Breast epithelium (tissue), 4 donors: Measurements from ENCODE around the gene ARID5B. TPM values are rescaled to one million over a fixed set of nuclear protein-coding genes. Genes with fewer than 3 reads are reported as not detected.

ENCODE experiments used
- DNase-seq, 2 donors: peaks; one replicate each; pipeline ENCODE4 v3.0.0-alpha.2; 2019; ENCODE audit warnings: low spot score in 2 of 2
- H3K27ac ChIP-seq, 2 donors: fragments of 200-600 bp; sonication (generic) in 1 of 2; one replicate each; pipeline ENCODE4 v1.5.1; 2016 to 2019; ENCODE audit warnings: mild to moderate bottlenecking in 1 of 2
- H3K27me3 ChIP-seq, 2 donors: fragments of 200-600 bp; sonication (generic) in 1 of 2; one replicate each; pipeline versions ENCODE4 v1.5.1 to v1.6.0; 2017 to 2019; ENCODE audit warnings: control low read depth in 1 of 2, mild to moderate bottlenecking in 1 of 2
- H3K36me3 ChIP-seq: fragments of 200-600 bp; one replicate; pipeline ENCODE4 v1.5.1; 2019
- H3K4me1 ChIP-seq, 2 donors: fragments of 200-600 bp; sonication (generic); one replicate each; pipeline ENCODE4 v1.5.1; 2016 to 2019; ENCODE audit warnings: control low read depth in 1 of 2
- H3K4me3 ChIP-seq, 3 donors: fragments of 200-600 bp; sonication (generic); 1 replicate in 2 of 3; 2 replicates in 1 of 3; pipeline ENCODE4 v1.5.1; 2016 to 2019; ENCODE audit warnings: mild to moderate bottlenecking in 3 of 3, moderate library complexity in 2 of 3
- H3K9me3 ChIP-seq, 2 donors: fragments of 200-600 bp; sonication (generic) in 1 of 2; one replicate each; pipeline ENCODE4 v1.5.1; 2016 to 2019; ENCODE audit warnings: control low read depth in 1 of 2
- POLR2A ChIP-seq: fragments of 450-650 bp; IDR thresholded peaks from one replicate; pipeline ENCODE4 v1.6.1; 2016; ENCODE audit warnings: antibody characterized with exemption, mild to moderate bottlenecking, moderate library complexity
- POLR2AphosphoS5 ChIP-seq, 3 donors: sonication (generic); formaldehyde crosslinking; IDR thresholded peaks; one replicate each; pipeline ENCODE4 v1.6.1; 2017; ENCODE audit warnings: antibody characterized with exemption in 3 of 3
- intact Hi-C: fragments of 100-400 bp; cut with DNase I; formaldehyde crosslinking; loops from one replicate; pipeline ENCODE4 v1.15.1; 2023; ENCODE audit warnings: low total_unique reads
- total RNA-seq, 3 donors: library from RNA; depleted of rRNA; stranded (reverse); fragments of >200 nt; gene quantifications; one replicate each; pipeline ENCODE4 v1.1.0, GENCODE V29; 2016
- TF ChIP-seq, protein P1 (sequence below), 3 donors: fragments of 450-650 bp; IDR thresholded peaks; one replicate each; pipeline ENCODE4 v1.5.1; 2016 to 2017; ENCODE audit warnings: antibody characterized with exemption in 3 of 3, mild to moderate bottlenecking in 3 of 3, moderate library complexity in 3 of 3

Gene ARID5B
- total RNA-seq, 3 donors from 2014 or later = 89.5 to 166 (median 125) TPM

DNA sequence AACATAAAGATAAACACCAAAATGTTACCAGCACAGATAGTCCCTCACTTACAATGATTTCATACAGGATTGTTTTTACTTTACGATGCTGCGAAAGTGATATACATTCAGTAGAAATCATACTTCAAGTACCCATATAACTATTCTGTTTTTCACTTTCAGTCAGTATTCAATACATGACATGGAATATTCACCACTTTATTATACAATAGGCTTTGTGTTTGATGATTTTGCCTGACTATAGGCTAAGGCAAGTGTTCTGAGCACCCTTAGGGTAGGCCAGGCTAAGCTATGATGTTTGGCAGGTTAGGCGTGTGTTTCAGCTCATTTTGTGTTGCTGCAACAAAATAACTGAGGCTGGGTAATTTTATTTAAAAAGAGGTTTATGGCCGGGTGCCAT is 212.2 kb downstream of the ARID5B start:
- H3K4me1 ChIP-seq = peaks cover 0 to 4% of the 10 kb centered on the region in 2 donors
- TF ChIP-seq POLR2AphosphoS5 (IDR thresholded peaks at IDR 0.05) = no peak
- TF ChIP-seq, protein P1, sequence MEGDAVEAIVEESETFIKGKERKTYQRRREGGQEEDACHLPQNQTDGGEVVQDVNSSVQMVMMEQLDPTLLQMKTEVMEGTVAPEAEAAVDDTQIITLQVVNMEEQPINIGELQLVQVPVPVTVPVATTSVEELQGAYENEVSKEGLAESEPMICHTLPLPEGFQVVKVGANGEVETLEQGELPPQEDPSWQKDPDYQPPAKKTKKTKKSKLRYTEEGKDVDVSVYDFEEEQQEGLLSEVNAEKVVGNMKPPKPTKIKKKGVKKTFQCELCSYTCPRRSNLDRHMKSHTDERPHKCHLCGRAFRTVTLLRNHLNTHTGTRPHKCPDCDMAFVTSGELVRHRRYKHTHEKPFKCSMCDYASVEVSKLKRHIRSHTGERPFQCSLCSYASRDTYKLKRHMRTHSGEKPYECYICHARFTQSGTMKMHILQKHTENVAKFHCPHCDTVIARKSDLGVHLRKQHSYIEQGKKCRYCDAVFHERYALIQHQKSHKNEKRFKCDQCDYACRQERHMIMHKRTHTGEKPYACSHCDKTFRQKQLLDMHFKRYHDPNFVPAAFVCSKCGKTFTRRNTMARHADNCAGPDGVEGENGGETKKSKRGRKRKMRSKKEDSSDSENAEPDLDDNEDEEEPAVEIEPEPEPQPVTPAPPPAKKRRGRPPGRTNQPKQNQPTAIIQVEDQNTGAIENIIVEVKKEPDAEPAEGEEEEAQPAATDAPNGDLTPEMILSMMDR (IDR thresholded peaks at IDR 0.05) = no peak
- no peak for TF ChIP-seq POLR2A
- DNase-seq = no peak
- H3K36me3 ChIP-seq = no peaks in the 10 kb centered on the region
- no peak overlapping the region for H3K4me3 ChIP-seq
- H3K9me3 ChIP-seq = no peaks in the 10 kb centered on the region
- intact Hi-C loops = no loop called here
- no peak overlapping the region for H3K27ac ChIP-seq
- H3K27me3 ChIP-seq = no peaks in the 10 kb centered on the region

DNA sequence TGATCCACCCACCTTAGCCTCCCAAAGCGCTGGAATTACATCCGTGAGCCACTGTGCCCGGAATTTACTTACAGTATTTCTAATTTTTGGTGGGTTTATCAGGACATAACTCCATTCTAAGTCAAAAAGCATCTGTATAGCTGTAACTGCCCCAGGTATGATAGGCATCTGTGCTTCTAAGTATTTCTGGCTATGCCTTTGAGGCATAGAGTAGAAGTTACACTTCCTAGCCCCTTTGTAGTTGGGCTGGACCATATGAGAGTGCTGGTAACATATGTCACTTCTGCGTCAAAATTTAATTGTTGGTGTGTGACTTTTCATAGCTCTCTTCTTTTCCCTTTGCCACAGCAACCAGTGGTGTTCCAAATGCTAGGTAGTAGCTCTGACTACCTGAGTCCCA is 213.8 kb downstream of the ARID5B start:
- H3K4me3 ChIP-seq = no peak overlapping the region
- intact Hi-C loops = no loop called here
- no peaks in the 10 kb centered on the region for H3K36me3 ChIP-seq
- DNase-seq = no peak
- TF ChIP-seq, protein P1 (IDR thresholded peaks at IDR 0.05) = no peak
- TF ChIP-seq POLR2AphosphoS5 (IDR thresholded peaks at IDR 0.05) = no peak
- TF ChIP-seq POLR2A = no peak
- peaks cover 0 to 4% of the 10 kb centered on the region in 2 donors for H3K4me1 ChIP-seq
- no peaks in the 10 kb centered on the region for H3K27me3 ChIP-seq
- H3K9me3 ChIP-seq = no peaks in the 10 kb centered on the region
- H3K27ac ChIP-seq = no peak overlapping the region

DNA sequence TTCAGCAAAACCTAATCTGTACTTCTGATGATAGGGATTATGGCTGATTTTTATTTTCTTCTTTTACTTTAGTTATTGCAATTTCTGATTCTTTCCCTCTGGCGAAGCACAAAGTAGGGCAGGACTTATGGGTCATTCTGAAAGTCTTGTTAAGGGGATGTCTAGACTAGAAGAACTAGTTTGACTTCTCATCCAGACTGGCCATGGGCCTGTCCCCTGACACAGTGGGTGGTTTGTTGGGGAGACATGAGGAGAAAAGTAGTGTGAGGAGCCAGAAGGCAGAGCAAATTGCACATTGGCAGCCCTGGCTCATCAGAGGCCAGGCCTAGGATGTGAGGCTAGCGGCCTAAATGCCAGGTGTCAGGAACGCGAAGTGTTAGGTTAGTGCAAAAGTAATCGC is 214.3 kb downstream of the ARID5B start:
- no peak overlapping the region for H3K27ac ChIP-seq
- peaks cover 0 to 4% of the 10 kb centered on the region in 2 donors for H3K4me1 ChIP-seq
- DNase-seq = no peak
- intact Hi-C loops = no loop called here
- TF ChIP-seq, protein P1 (IDR thresholded peaks at IDR 0.05) = no peak
- no peak for TF ChIP-seq POLR2AphosphoS5 (IDR thresholded peaks at IDR 0.05)
- TF ChIP-seq POLR2A = no peak
- no peak overlapping the region for H3K4me3 ChIP-seq
- H3K27me3 ChIP-seq = no peaks in the 10 kb centered on the region
- H3K9me3 ChIP-seq = no peaks in the 10 kb centered on the region
- no peaks in the 10 kb centered on the region for H3K36me3 ChIP-seq

DNA sequence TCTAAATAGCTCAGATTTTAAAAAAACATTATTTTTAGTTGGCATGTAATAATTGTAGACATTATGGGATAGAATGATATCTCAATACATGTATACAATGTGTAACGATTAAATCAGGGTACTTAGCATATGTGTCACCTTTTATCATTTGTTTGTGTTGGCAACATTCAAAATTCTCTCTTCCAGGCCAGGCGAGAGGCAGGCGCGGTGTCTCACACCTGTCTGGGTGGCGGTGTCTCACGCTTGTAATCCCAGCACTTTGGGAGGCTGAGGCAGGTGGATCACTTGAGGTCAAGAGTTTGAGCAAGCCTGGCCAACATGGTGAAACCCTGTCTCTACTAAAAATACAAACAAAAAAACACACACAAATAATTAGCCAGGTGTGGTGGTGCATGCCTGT is 215.4 kb downstream of the ARID5B start:
- Histone ChIP-seq H3K4me3 (no peak overlapping the region), H3K27ac (no peak overlapping the region), H3K27me3 (no peaks in the 10 kb centered on the region), H3K4me1 (peaks cover 0 to 4% of the 10 kb centered on the region in 2 donors), H3K36me3 (no peaks in the 10 kb centered on the region), H3K9me3 (no peaks in the 10 kb centered on the region)
- TF ChIP-seq POLR2A (no peak), POLR2AphosphoS5 (IDR thresholded peaks at IDR 0.05) (no peak)
- TF ChIP-seq, protein P1 (IDR thresholded peaks at IDR 0.05) = no peak
- DNase-seq = no peak
- intact Hi-C loops = no loop called here

DNA sequence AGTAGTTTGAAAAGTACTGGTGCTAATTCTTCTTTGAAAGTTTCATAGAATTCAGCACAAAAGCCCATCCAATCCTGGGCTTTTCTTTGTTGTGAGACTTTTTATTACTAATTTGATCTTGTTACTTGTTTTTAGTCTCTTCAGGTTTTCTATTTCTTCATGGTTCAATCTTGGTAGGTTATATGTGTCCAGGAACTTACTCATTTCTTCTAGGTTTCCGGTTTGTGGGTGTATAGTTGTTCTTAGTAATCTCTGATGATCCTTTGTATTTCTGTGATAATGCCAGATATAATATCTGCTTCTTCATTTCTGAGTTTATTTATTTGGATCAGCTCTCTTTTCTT is 219.7 kb downstream of the ARID5B start:
- intact Hi-C loops = no loop called here
- no peaks in the 10 kb centered on the region for H3K36me3 ChIP-seq
- no peak for TF ChIP-seq POLR2A
- TF ChIP-seq POLR2AphosphoS5 (IDR thresholded peaks at IDR 0.05) = no peak
- TF ChIP-seq, protein P1 (IDR thresholded peaks at IDR 0.05) = no peak
- H3K4me3 ChIP-seq = no peak overlapping the region
- H3K9me3 ChIP-seq = peaks cover 0 to 8% of the 10 kb centered on the region in 2 donors
- no peaks in the 10 kb centered on the region for H3K27me3 ChIP-seq
- no peak for DNase-seq
- H3K4me1 ChIP-seq = no peaks in the 10 kb centered on the region
- no peak overlapping the region for H3K27ac ChIP-seq
